ENCODE results near the gene CREB3L4.
A peak's percentile ranks its signal among the peaks of the same experiment; 100 is the strongest.
"Not testable (repeated sequence)": the region's sequence is repeated elsewhere in the genome, so short reads cannot be mapped to it uniquely, and the experiment has no call there.

CREB3L4 gene

GRCh38 chr1:153977250-153978240 is 9.8 kb downstream of the CREB3L4 start, which contains the start of gene JTB:
TSS of gene JTB (minus strand) at chr1:153977674. CDS start at chr1:153977252, 422 bp downstream.
- in situ Hi-C loops (cut with HindIII; ENCODE audit: low pct_ligation_motif_present, low pct_unique_long_range_greater_than_20kb, low sequenced_read_pairs), result no loop called here
- peak; percentile 86 for DNase-seq

- DNase-seq, result no peak
- in situ Hi-C loops (cut with HindIII; ENCODE audit: low pct_ligation_motif_present, low pct_unique_long_range_greater_than_20kb, low sequenced_read_pairs), result no loop called here
Observed at GRCh38 chr1:153978274-153978909, 10.7 kb downstream of the CREB3L4 start.

GRCh38 chr1:153979091-153979490 is 11.4 kb downstream of the CREB3L4 start:
- DNase-seq; in situ Hi-C loops (cut with HindIII; ENCODE audit: low pct_ligation_motif_present, low pct_unique_long_range_greater_than_20kb, low sequenced_read_pairs): not testable (repeated sequence)

GRCh38 chr1:153981735-153982134 is 14.0 kb downstream of the CREB3L4 start:
- in situ Hi-C loops (cut with HindIII; ENCODE audit: low pct_ligation_motif_present, low pct_unique_long_range_greater_than_20kb, low sequenced_read_pairs); DNase-seq: not testable (repeated sequence)

- in situ Hi-C loops (cut with HindIII; ENCODE audit: low pct_ligation_motif_present, low pct_unique_long_range_greater_than_20kb, low sequenced_read_pairs), result no loop called here
- no peak for DNase-seq
Observed at GRCh38 chr1:153984123-153984894, 16.6 kb downstream of the CREB3L4 start.

GRCh38 chr1:153985341-153985912 is 17.7 kb downstream of the CREB3L4 start:
- in situ Hi-C loops (cut with HindIII; ENCODE audit: low pct_ligation_motif_present, low pct_unique_long_range_greater_than_20kb, low sequenced_read_pairs), result no loop called here

GRCh38 chr1:153985941-153986761 is 18.4 kb downstream of the CREB3L4 start, which contains the start of gene RAB13:
TSS of gene RAB13 (minus strand) at chr1:153986339. CDS start at chr1:153986236, 103 bp downstream.
- in situ Hi-C loops (cut with HindIII; ENCODE audit: low pct_ligation_motif_present, low pct_unique_long_range_greater_than_20kb, low sequenced_read_pairs), result no loop called here
- DNase-seq, result peak; percentile 94

More at GRCh38 chr1:153985341-153985912, 17.7 kb downstream of the CREB3L4 start:
- no peak for DNase-seq

- no peak for DNase-seq
- in situ Hi-C loops (cut with HindIII; ENCODE audit: low pct_ligation_motif_present, low pct_unique_long_range_greater_than_20kb, low sequenced_read_pairs), result no loop called here
Observed at GRCh38 chr1:153987621-153988020, 19.9 kb downstream of the CREB3L4 start.

GRCh38 chr1:153990468-153991150 is 22.9 kb downstream of the CREB3L4 start, which contains the start of gene RPS27:
TSS of gene RPS27 (plus strand) at chr1:153990762. CDS start at chr1:153990797, 35 bp downstream.
- peak; percentile 99 for DNase-seq
- in situ Hi-C loops (cut with HindIII; ENCODE audit: low pct_ligation_motif_present, low pct_unique_long_range_greater_than_20kb, low sequenced_read_pairs), result no loop called here

GRCh38 chr1:153991151-153991630 is 23.5 kb downstream of the CREB3L4 start:
- in situ Hi-C loops (cut with HindIII; ENCODE audit: low pct_ligation_motif_present, low pct_unique_long_range_greater_than_20kb, low sequenced_read_pairs), result no loop called here
- DNase-seq, result no peak

GRCh38 chr1:153991806-153992205 is 24.1 kb downstream of the CREB3L4 start:
- DNase-seq, result no peak
- in situ Hi-C loops (cut with HindIII; ENCODE audit: low pct_ligation_motif_present, low pct_unique_long_range_greater_than_20kb, low sequenced_read_pairs), result no loop called here

GRCh38 chr1:153995202-153995601 is 27.5 kb downstream of the CREB3L4 start:
- in situ Hi-C loops (cut with HindIII; ENCODE audit: low pct_ligation_motif_present, low pct_unique_long_range_greater_than_20kb, low sequenced_read_pairs), result no loop called here
- DNase-seq, result no peak

- no peak for DNase-seq
- in situ Hi-C loops (cut with HindIII; ENCODE audit: low pct_ligation_motif_present, low pct_unique_long_range_greater_than_20kb, low sequenced_read_pairs), result no loop called here
Observed at GRCh38 chr1:153995640-153996039, 27.9 kb downstream of the CREB3L4 start.

- DNase-seq; in situ Hi-C loops (cut with HindIII; ENCODE audit: low pct_ligation_motif_present, low pct_unique_long_range_greater_than_20kb, low sequenced_read_pairs): not testable (repeated sequence)
Observed at GRCh38 chr1:153996882-153997281, 29.2 kb downstream of the CREB3L4 start.

GRCh38 chr1:154000420-154000819 is 32.7 kb downstream of the CREB3L4 start:
- in situ Hi-C loops (cut with HindIII; ENCODE audit: low pct_ligation_motif_present, low pct_unique_long_range_greater_than_20kb, low sequenced_read_pairs), result no loop called here
- DNase-seq, result no peak

GRCh38 chr1:154006136-154006535 is 38.4 kb downstream of the CREB3L4 start:
- in situ Hi-C loops (cut with HindIII; ENCODE audit: low pct_ligation_motif_present, low pct_unique_long_range_greater_than_20kb, low sequenced_read_pairs), result no loop called here
- no peak for DNase-seq

GRCh38 chr1:154012129-154012528 is 44.4 kb downstream of the CREB3L4 start:
- in situ Hi-C loops (cut with HindIII; ENCODE audit: low pct_ligation_motif_present, low pct_unique_long_range_greater_than_20kb, low sequenced_read_pairs), result no loop called here
- DNase-seq, result no peak
